ENCODE data around the gene GRPEL2. TPM values are rescaled to one million over a fixed set of nuclear protein-coding genes. Genes with fewer than 3 reads are reported as not detected.

GRPEL2 gene
- total RNA-seq, 1 donor from 2014 or later: 42.5 TPM

DNA sequence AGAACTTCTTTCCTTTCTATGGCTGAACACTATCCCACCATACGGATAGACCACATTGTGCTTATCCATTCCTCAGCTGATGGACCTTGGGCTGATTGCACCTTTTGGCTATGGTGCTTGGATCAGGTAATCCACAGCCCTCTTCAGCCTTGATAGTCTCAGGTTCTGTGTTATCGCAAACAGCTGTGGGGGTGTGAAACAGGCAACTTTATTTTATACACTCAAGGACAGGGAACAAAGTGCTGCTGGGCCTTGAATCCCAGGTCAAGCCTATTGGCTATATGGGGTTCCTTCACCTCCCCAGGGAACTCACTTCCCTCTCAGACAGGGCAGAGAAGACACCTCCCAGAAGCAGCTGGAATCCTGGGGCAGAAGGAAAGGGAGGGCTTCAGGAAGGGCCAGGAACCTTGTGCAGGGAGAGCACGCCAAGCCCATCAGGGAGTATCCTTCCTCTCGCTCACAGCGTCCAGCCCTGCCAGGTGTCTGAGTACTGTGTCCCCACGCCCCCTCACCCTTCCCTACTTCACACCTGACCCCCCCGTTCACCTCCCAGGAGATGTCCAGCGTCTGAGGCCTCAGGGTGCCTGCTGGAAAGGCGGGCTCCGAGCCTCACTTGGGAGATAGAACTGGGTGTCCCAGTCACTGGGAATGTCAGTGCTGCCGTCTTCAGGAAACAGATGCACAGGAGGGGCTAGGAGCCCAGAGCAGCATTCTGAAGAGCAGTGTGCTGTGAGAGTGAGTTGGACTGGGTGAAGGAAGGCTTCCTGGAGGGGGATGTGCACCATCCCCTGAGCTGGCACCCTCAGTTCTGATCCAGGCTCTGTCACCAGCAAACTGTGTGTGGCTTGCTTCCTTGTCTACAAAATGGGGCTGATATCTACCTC lies 40.9 kb upstream of the GRPEL2 start:
- H3K4me3 Mint-ChIP-seq: no peak overlapping the region
- H3K9me3 ChIP-seq (ENCODE audit: low read depth): no peaks in the 10 kb centered on the region
- no peaks in the 10 kb centered on the region for H3K36me3 ChIP-seq
- DNase-seq (ENCODE audit: low spot score): no peak
- H3K27ac Mint-ChIP-seq: no peak overlapping the region
- H3F3A ChIP-seq (ENCODE audit: low read depth): no peaks in the 10 kb centered on the region
- H3K9me3 Mint-ChIP-seq: no peaks in the 10 kb centered on the region
- TF ChIP-seq, protein P1, sequence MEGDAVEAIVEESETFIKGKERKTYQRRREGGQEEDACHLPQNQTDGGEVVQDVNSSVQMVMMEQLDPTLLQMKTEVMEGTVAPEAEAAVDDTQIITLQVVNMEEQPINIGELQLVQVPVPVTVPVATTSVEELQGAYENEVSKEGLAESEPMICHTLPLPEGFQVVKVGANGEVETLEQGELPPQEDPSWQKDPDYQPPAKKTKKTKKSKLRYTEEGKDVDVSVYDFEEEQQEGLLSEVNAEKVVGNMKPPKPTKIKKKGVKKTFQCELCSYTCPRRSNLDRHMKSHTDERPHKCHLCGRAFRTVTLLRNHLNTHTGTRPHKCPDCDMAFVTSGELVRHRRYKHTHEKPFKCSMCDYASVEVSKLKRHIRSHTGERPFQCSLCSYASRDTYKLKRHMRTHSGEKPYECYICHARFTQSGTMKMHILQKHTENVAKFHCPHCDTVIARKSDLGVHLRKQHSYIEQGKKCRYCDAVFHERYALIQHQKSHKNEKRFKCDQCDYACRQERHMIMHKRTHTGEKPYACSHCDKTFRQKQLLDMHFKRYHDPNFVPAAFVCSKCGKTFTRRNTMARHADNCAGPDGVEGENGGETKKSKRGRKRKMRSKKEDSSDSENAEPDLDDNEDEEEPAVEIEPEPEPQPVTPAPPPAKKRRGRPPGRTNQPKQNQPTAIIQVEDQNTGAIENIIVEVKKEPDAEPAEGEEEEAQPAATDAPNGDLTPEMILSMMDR (IDR thresholded peaks at IDR 0.05): no peak
- TF ChIP-seq EZH2phosphoT487 (IDR thresholded peaks at IDR 0.05): no peak
- no peak for TF ChIP-seq EZH2 (IDR thresholded peaks at IDR 0.05)
- H3K9ac ChIP-seq: no peak overlapping the region
- H3K27me3 ChIP-seq: no peaks in the 10 kb centered on the region
- no peak overlapping the region for H3K4me3 ChIP-seq
- peaks cover 8% of the 10 kb centered on the region for H3K4me1 Mint-ChIP-seq
- no peaks in the 10 kb centered on the region for H3K79me2 ChIP-seq (ENCODE audit: low read depth)
- H4K20me1 ChIP-seq (ENCODE audit: low read depth): no peaks in the 10 kb centered on the region
- H3K27me3 Mint-ChIP-seq (ENCODE audit: insufficient read depth, low read depth): peaks cover 3% of the 10 kb centered on the region
- H3K27ac ChIP-seq: no peak overlapping the region
- no peak overlapping the region for H2AFZ ChIP-seq (replicated peaks)
- H3K36me3 Mint-ChIP-seq: no peaks in the 10 kb centered on the region
- no peaks in the 10 kb centered on the region for H3K4me1 ChIP-seq
- H3K4me2 ChIP-seq: no peak overlapping the region

GRCh38 chr5:149309354-149309753 lies 35.9 kb upstream of the GRPEL2 start:
- H2AFZ ChIP-seq (replicated peaks): no peak overlapping the region
- no peaks in the 10 kb centered on the region for H3K79me2 ChIP-seq (ENCODE audit: low read depth)
- Mint-ChIP-seq H3K27me3 (ENCODE audit: insufficient read depth, low read depth) (peaks cover 6% of the 10 kb centered on the region), H3K36me3 (no peaks in the 10 kb centered on the region), H3K27ac (no peak overlapping the region), H3K9me3 (no peaks in the 10 kb centered on the region), H3K4me1 (peaks cover 13% of the 10 kb centered on the region), H3K4me3 (no peak overlapping the region)
- TF ChIP-seq EZH2 (IDR thresholded peaks at IDR 0.05) (no peak), EZH2phosphoT487 (IDR thresholded peaks at IDR 0.05) (no peak)
- TF ChIP-seq, protein P1 (IDR thresholded peaks at IDR 0.05): no peak
- no peak overlapping the region for H3K4me2 ChIP-seq
- H3F3A ChIP-seq (ENCODE audit: low read depth): no peaks in the 10 kb centered on the region
- H3K27ac ChIP-seq: no peak overlapping the region
- no peaks in the 10 kb centered on the region for H3K27me3 ChIP-seq
- H3K9ac ChIP-seq: no peak overlapping the region
- DNase-seq (ENCODE audit: low spot score): no peak
- no peaks in the 10 kb centered on the region for H3K4me1 ChIP-seq
- no peaks in the 10 kb centered on the region for H3K9me3 ChIP-seq (ENCODE audit: low read depth)
- H3K36me3 ChIP-seq: no peaks in the 10 kb centered on the region
- no peaks in the 10 kb centered on the region for H4K20me1 ChIP-seq (ENCODE audit: low read depth)
- no peak overlapping the region for H3K4me3 ChIP-seq

- Histone ChIP-seq H3K36me3 (no peaks in the 10 kb centered on the region), H3K79me2 (ENCODE audit: low read depth) (no peaks in the 10 kb centered on the region), H3K4me2 (no peak overlapping the region), H4K20me1 (ENCODE audit: low read depth) (no peaks in the 10 kb centered on the region), H3K4me3 (no peak overlapping the region), H3K27me3 (no peaks in the 10 kb centered on the region), H3K9ac (no peak overlapping the region), H3K4me1 (no peaks in the 10 kb centered on the region), H3K9me3 (ENCODE audit: low read depth) (no peaks in the 10 kb centered on the region), H3F3A (ENCODE audit: low read depth) (no peaks in the 10 kb centered on the region), H3K27ac (no peak overlapping the region), H2AFZ (replicated peaks) (no peak overlapping the region)
- H3K27me3 Mint-ChIP-seq (ENCODE audit: insufficient read depth, low read depth): peaks cover 6% of the 10 kb centered on the region
- TF ChIP-seq EZH2phosphoT487 (IDR thresholded peaks at IDR 0.05) (no peak), EZH2 (IDR thresholded peaks at IDR 0.05) (no peak)
- TF ChIP-seq, protein P1 (IDR thresholded peaks at IDR 0.05): no peak
- H3K4me3 Mint-ChIP-seq: no peak overlapping the region
- DNase-seq (ENCODE audit: low spot score): no peak
- H3K27ac Mint-ChIP-seq: peak overlapping the region; percentile 46
- no peaks in the 10 kb centered on the region for H3K9me3 Mint-ChIP-seq
- no peaks in the 10 kb centered on the region for H3K36me3 Mint-ChIP-seq
- H3K4me1 Mint-ChIP-seq: peaks cover 13% of the 10 kb centered on the region
These were observed 34.8 kb upstream of the GRPEL2 start for GRCh38 chr5:149310488-149310887.

All from neural progenitor cell (in vitro differentiated cells).